ENCODE results near the gene NAALADL2.
"Not testable (repeated sequence)": the region's sequence is repeated elsewhere in the genome, so short reads cannot be mapped to it uniquely, and the experiment has no call there.

The NAALADL2 gene

DNA sequence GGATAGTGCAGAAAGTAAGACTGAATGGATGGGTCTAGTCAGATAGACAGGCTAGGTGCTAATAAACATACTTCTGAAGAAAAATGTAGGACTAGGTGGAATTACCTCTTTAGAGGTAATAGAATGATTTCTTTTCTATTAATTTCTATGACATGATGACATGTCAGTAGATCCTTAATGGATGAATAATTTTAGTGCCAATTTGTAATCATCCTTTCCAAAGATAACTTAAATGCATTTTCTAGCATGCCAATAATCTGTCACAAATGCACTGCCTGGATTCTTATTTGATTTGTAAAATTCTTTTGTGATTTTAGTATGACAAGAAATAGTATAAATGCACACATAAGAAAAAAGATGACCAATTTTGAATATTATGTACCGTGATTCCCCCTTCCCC is 356.7 kb downstream of the NAALADL2 start:
- DNase-seq, result no peak

- DNase-seq, result no peak
Measured at GRCh38 chr3:175222356-175222755, 363.2 kb downstream of the NAALADL2 start.

DNA sequence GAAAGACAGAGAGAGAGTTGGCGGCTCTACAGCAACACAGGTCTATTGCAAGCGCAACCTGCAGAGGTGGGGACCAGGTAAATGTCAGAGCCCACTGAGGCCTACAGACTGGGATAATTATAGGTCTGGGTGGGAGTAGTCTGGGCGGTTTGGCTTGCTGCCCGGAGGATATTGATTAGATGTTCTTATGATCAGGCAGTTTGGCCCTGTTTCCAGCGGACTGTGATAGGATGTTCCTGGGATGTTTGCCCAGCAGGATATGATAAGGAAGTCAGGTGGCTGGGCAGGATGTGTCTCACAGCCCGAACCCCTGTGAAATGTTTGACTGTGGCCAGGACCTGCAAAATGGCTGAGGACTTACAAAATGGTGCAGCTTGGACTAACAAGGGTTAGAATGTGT is 364.9 kb downstream of the NAALADL2 start:
- DNase-seq, result no peak

DNA sequence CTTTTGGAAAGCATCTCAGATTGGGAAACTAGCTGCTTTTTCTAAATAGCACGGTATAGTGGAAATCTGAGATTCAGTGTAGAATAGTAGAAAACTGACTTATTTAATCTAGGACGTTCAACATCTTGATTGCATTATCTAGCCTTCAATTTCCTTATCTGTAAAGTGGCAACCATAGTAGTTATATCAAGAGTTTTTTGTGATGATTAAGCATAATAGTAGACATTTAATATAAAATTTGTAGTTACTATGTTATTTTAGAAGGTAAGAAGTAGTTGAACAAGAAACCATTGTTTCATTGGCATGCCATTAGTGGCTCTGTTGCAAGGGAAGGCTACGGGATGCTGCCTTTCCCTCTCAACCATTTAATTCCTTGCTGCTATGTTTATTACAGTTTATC is 367.3 kb downstream of the NAALADL2 start:
- no peak for DNase-seq

GRCh38 chr3:175227126-175227525 is 368.0 kb downstream of the NAALADL2 start:
- no peak for DNase-seq

DNA sequence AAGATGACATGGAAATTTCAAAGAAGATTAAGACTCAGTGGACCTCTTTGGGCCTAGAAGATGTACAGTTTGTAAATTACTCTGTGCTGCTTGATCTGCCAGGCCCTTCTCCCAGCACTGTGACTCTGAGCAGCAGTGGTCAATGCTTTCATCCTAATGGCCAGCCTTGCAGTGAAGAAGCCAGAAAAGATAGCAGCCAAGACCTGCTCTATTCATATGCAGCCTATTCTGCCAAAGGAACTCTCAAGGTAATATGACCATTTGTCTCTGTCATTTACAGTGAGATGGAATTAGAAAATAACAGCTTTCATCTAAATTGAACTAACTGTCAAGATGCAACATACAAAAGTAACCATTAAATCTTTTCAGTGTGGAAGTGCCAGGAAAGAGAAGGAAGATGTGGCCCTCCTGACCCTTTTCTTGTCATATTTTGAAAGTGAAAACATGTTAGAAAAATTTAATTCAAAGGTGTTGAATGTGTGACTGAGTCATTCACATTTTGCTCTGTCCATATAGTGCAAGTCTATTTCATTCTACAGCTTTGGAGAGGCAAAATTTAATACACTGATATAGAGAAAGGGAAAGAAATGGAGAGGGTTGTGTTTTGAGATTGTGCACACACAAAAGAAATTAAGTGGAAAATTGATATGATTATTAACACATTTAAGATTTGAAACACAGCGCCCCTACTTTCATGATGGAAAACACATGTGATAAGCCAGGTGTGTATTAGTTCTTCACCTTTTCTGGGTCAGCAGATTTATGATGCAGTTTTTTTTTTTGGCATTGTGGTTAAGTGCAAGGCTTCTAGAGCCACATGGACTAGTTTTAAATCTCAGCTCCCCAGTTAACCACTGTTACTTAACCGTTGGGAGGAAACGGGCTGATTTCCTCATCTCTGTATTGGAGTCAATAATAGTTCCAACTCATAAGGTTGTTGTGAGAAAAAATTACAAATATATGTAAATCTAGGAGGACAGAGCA is 375.1 kb downstream of the NAALADL2 start:
- no peak for DNase-seq

DNA sequence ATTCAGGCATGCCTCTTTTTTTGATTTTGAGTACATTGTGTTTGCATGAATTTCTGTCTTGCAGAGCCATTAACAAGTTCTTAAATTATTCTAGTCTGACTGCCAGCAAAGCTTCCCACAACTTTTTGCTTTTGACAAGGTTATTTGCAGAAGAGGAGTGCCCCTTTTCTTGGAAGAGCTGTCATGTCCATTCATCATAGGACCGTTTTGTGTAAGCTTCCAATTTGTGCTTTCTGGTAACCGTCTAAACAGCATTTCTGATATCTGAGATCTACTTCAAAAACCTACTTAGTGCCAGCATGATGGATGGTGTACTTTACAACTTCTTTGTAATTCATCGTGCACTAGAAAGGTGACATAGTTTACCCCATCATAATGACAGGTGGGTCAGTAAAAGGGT is 379.7 kb downstream of the NAALADL2 start:
- no peak for DNase-seq

DNA sequence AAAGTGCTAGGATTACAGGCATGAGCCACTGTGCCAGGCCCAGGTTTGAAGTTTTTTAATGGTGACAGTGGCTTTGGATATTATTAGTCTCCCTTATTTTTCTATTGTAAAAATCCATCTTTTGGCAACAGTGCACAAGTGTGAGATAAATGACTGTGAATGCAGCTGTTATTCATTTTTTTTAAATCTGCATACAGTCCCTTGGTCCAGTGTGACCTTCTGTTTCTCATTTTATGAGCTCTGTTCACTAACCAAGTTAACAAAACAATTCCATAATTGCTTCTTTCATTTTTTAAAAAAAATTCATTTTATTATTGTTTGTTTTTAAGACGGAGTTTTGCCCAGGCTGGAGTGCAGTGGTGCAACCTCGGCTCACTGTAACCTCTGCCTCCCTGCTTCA is 381.8 kb downstream of the NAALADL2 start:
- DNase-seq, result no peak

GRCh38 chr3:175242243-175242642 is 383.1 kb downstream of the NAALADL2 start:
- DNase-seq, result no peak

DNA sequence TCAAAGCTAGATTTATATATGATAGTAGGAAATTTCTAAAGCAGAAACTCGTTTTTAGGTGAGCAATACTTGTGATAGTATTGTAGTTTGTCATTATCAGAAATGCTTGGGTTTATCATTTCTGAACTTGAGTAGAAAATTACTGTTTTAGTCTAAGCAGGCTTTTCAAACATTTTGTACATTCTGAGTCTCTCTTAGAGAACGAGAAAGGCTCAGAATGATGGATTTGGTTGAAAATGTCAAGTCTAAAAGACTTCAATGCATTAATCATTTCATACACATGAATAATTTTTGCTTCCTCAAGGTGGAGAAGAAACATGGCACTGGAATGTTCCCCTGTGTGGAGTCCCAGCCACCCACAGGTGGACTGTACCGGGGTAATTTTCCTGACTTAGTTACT is 387.1 kb downstream of the NAALADL2 start:
- DNase-seq, result no peak

DNA sequence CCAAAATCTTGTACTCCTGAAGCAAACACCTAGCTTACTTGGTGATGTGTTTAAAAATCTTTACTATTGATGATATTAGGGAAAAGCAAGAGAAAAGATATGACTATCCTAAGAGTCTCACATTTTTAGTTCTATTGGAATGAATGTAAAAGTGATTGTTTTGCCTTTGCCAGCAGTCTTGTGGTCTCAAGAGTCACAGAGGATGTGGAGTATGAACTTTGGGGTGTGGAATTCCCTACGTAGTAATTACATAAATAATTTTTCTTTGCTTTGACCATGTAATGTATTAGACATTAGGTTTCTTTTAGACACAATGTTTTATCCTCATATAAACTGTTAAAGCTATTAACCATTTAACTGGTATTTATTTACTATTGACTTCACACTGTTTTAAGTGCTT is 387.6 kb downstream of the NAALADL2 start:
- DNase-seq, result no peak

- DNase-seq, result no peak
Measured at GRCh38 chr3:175247629-175248028, 388.5 kb downstream of the NAALADL2 start.

DNA sequence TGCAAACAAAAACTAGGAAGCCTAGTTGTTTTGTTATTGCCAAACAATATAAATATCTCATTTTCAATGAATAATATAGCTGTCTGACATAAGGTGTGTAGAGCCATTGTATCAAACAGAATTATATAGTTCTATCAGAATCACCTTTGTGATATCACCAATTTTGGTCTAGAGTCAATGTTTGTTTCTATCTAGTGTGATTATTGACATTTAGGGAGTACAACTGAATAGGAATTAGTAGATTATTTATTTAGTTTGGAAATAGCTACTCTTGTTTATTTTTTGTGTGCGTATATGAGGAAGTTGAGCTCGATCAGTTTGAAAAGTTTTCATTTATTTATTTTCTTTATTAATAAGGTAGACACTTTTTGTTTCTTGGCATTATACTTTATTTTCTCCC is 389.7 kb downstream of the NAALADL2 start:
- DNase-seq, result no peak

DNA sequence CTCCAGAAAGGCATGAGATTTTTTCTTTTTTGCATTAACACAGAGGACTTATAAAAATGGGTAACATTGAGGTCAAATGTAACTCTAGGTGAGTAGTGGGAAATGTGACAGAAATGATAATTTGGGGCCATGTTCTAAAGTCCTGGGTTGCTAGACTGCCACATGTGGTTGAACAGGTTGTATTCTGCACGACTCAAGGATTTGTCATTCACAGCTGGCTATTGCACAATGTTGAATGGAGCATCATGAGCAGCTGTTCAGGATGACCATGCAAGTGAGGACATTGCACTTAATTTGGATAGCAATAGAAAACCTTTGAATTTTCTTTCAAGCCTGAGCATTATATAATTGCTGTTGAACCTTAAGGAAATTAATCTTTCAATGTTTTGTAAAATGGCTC is 396.6 kb downstream of the NAALADL2 start:
- no peak for DNase-seq

GRCh38 chr3:175257123-175257522 is 398.0 kb downstream of the NAALADL2 start:
- no peak for DNase-seq

GRCh38 chr3:175258763-175259162 is 399.6 kb downstream of the NAALADL2 start:
- DNase-seq, result no peak

DNA sequence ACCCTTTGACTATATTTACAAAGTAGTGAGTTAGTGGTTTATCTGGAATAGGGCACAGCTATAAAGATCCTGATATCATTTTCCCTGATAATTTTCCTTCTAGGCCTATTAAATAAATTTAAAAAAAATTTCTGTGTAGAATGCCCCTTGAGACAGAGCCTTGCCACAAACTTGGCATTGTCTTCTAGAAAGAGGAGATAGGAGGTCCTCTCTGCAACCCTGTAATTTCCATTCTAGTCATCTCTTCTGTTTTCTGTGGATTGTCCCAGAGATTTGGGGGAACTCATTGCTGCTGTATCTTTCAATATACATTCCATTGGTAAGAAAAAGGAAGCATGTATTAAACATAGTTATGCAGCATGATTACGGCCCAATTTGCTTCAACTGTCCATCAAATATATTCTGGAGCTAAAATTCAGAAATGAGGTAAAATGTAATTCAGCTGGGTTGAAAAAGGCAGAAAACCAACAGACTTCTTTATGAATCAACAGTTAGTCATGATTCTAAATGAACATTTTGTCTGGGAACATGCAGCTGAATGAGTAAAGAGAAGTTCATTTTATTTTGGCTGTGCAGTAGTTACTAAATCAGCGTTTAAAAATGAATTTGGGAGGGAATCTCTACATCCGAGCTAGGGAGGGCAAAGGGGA is 401.1 kb downstream of the NAALADL2 start:
- DNase-seq, result no peak

DNA sequence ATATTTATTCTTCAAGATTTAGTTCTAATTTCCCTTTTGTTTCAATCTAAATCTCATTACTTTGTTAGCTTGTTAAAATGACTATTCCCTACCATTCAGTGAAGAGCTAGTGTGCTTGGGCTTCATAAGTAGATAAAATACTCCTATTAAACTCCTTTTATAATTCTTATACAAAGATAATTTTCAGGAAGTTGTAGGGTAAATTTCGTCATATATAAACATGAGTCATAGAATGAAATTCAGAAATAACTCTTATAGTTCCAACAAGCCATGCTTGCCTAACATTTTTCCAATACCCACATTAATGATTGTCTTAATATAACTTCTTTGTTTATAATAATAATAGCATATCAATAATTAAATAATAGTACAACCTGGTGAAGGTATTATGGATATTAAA is 407.3 kb downstream of the NAALADL2 start:
- DNase-seq, result no peak

- DNase-seq, result no peak
Measured at GRCh38 chr3:175267121-175267531, 408.0 kb downstream of the NAALADL2 start.

- no peak for DNase-seq
Measured at GRCh38 chr3:175267561-175267960, 408.4 kb downstream of the NAALADL2 start.

- DNase-seq, result no peak
Measured at GRCh38 chr3:175269394-175269793, 410.3 kb downstream of the NAALADL2 start.

GRCh38 chr3:175270198-175270837 is 411.2 kb downstream of the NAALADL2 start:
- DNase-seq, result no peak

- DNase-seq, result no peak
Measured at GRCh38 chr3:175270866-175271265, 411.7 kb downstream of the NAALADL2 start.

- DNase-seq, result not testable (repeated sequence)
Measured at GRCh38 chr3:175271465-175271864, 412.3 kb downstream of the NAALADL2 start.

All from SW 1271 (cell line).